ENCODE measurements around the gene PYURF.
"Not testable (repeated sequence)": the region's sequence is repeated elsewhere in the genome, so short reads cannot be mapped to it uniquely, and the experiment has no call there.

Gene PYURF, protein sequence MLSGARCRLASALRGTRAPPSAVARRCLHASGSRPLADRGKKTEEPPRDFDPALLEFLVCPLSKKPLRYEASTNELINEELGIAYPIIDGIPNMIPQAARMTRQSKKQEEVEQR

DNA sequence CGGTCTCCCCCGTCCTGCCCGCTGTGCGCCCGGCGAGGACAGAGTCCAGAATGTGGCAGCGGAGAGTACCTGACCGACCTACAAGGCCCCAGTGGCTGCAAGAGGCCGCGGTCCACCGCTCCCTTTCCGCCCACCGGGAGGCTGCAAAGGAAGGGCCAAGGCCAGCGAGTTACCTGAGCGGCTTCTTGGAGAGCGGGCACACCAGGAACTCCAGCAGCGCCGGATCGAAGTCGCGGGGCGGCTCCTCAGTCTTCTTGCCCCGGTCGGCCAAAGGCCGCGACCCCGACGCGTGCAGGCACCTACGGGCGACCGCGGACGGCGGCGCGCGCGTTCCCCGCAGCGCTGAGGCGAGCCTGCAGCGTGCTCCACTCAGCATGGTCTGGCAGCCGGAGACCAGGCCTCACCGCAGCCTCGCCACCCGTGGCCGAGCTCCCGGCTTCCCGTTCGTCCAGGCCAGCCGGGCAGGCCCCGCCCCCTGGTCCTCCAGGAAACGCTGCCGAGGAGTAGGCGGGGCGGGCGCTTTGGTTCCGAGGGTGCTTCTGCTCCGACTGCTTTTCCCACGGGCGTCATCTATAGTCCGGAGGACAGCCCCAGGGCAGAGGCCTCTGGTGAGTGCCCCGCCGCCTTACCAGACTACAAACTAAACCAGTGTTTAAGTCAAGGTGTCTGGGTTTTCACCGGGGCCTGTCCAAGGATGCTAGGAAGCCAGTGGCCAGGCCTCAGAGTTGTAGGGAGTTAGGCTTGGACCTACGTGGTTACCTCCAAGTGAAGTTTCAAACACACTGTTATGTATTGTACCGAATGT lies at the start of gene PYURF:
TSS of gene PYURF (minus strand) at position 452 of the 805 bp plus-strand sequence. CDS start at position 376, 76 bp downstream.
- DNase-seq, result peak; percentile 56

DNA sequence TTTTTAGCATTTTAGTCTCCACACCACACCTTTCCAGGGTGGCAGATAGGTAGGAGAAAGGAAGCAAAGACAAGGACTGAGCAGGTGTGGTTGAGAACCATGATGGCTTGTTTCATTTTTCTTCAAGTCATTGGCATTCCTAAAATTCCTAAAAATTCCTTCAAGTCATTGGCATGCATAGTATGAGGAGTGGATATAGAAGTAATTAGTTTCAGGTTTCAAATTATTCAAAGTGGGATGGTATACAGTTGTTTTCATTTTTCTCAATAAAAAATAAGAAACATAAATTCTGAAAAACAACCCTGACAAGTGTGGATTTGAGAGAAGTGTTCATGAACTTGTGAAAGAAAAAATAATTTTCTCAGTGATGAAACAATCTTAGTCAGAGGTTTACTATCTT lies 46.4 kb upstream of the PYURF start:
- DNase-seq, result no peak

DNA sequence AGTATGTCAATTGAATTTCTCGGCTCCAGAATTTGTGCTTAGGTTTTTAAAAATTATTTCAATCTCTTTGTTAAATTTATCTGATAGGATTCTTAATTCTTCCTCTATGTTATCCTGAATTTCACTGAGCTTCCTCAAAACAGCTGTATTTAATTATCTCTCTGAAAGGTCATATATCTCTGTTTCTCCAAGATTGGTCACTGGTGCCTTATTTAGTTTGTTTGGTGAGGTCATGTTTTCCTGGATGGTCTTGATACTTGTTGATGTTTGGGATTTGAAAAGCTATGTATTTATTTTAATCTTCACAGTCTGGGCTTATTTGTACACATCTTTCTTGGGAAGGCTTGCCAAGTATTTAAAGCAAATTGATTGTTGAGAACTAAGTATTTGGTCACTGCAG lies 44.0 kb upstream of the PYURF start:
- no peak for DNase-seq

DNA sequence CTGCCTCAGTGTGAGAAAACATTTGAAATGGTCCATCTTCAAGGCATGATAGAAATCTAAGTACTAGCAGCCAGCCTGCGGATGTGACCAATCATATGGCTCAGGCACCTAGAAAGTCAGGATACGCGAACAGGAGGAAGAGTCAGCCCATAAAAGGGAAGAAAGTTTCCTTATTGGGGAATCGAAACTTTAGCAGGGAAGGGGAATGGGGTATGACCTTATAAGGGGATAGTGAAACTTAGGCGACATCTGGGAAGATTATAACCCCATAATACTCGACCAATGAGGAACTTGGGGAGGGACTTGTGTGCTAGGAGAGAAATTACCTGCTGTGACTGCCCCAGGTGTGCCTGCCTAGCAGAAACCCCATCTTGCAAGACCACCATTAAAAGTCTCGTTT lies 26.2 kb upstream of the PYURF start:
- no peak for DNase-seq

DNA sequence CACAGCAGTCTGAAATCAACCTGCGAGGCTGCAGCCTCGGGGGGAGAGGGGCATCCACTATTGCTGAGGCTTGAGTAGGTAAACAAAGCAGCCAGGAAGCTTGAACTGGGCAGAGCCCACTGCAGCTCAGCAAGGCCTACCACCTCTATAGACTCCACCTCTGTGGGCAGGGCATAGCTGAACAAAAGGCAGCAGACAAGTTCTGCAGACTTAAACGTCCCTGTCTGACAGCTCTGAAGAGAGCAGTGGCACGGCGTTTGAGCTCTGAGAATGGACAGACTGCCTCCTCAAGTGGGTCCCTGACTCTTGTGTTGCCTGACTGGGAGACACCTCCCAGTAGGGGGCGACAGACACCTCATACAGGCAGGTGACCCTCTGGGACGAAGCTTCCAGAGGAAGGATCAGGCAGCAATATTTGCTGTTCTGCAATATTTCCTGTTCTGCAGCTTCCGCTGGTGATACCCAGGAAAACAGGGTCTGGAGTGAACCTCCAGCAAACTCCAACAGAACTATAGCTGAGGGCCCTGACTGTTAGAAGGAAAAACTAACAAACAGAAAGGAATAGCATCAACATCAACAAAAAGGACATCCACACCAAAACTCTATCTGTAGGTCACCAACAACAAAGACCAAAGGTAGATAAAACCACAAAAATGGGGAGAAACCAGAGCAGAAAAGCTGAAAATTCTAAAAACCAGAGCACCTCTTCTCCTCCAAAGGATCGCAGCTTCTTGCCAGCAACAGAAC lies 15.9 kb upstream of the PYURF start:
- DNase-seq, result not testable (repeated sequence)

DNA sequence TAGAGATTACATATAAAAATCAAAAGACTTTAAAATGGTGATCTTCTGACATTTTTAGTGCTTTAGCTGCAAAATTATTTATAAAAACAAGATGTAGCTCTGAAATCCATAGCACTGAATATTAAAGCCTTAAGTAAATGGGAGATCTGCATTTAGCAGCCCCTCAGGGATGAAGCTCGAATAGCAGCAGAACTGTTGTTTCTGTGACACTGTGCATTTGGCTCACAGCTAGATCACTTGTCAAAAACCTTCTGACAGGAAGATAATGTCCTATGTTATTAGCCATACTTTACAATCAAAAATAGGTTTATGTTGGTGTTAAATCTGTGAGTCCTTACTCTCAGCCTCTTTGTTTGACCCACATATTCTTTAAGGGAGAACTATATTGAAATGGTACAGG lies 14.1 kb upstream of the PYURF start:
- DNase-seq, result no peak

DNA sequence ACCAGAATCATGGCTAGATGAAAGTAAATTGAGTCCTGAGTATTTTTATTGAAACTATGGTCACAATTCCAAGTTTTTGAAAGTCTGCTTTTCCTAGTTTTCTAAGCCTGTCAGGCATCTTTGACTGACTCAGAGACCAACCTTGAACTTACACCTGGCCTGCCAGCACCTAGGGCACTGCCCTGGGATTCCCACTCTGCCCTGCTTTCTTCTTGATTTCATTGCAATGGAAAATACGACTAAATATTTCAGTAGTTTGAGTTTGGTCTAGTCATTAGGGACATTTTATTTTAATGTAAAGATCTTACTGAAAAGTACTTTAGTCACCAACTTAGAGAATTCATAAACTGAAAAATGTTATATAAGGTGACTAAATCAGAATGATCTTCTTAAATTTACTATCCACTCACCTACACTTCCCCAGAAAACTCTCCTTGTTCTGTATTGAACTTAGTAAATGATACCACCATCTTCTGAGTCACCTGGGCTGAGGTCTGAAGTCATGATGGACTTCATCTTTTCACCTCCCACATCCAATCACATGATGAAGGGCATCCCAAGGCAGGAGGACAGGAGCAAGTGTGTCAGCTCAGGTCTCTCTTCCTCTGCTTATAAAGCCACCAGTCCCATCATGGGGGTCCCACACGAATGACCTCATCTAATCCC lies 11.6 kb upstream of the PYURF start:
- no peak for DNase-seq

DNA sequence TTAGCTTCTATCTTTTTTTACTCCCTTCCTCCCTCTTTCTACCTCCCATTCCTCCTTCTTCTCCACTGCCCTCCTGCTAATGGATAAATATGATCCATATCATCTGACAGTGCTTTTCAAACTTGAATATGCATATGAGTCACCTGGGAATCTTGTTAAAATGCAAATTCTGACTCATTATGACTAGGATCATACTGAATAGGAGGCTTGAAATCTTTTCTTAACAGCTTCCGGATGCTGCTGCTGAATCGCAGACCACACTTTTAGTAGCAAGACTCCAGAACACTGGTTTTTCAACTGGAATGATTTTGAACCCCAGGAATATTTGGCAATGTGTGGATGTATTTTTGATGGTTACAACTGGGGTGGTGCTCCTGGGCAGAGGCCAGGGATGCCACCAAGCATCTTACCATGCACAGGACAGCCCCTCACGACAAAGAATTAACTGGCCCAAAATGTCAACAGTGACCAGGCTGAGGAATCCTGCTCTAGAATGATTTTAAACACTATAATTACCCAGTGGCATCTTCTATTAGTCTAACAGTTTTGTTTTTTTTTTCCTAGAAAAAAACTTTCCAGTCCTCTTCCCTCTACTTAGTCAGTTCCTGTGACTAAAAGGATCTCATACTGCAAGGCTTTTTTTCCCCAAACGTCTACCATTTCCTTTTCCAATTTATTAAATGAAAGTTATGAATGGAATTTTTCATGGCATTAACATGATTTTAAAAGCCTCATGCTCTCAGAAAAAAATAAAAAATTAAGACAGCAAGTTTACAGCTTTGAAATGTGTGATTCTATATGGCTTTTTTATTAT lies 10.6 kb upstream of the PYURF start:
- no peak for DNase-seq

DNA sequence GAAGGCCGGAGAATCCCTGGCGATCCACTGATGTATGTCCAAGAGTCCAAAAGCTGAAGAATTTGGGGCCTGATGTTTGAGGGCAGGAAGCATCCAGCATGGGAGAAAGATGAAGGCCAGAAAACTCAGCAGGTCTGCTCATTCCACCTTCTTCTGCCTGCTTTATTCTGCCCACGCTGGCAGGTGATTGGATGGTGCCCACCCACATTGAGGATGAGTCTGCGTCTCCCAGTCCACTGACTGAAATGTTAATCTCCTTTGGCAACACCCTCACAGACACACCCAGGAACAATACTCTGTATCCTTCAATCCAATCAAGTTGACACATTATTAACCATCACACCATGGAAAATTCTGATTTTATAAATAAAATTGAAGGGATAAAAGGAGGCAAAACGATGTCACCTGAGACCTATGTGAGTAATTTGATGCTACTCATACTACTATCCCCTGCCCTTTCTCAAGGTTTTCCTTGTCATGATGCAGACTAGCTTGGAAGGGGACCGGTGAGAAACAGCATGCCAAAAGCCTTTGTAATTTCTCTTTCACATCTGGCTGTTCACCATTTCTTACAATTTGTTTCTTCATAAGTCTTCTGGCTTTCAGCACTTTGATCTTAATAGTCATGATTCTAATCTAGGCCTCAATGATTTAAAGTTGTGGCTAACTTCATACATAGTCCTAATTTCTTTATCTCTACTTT lies 9.7 kb upstream of the PYURF start:
- DNase-seq, result no peak

DNA sequence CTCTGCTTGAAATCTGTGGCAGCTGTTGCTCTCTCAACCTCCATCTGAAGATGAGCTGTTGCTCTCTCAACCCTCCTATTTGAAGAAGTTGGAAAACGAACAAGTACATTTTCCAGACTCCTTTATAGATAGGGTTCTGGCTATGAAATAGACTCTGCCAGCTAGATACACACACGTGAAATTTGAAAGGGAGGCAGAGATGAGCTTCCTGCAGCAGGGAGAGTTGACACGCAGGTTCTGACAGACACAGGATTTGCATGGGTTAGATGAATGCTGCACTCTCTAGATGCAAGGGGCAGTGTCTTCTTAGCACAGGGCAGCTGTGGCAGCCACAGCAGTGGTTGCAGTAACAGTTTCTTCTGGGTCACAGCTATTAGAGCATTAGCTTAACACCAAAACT lies 8.0 kb upstream of the PYURF start:
- no peak for DNase-seq

DNA sequence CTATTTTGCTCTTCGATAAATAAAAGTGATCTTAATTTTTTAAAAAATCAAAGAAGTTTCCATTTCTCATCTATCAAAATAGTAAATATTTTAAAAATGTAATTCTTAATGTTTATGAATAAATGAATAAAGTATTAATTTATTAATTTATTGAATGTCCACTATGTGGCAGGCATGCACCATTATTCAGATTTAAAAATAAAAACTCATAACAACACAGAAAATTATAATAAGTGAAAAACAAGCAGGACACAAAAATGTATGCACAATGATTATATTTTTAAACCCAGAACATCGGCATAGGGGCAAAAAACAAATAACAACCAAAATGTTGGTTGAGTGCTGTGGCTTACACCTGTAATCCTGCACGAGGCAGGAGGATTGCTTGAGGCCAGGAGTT lies 5.3 kb upstream of the PYURF start:
- no peak for DNase-seq

DNA sequence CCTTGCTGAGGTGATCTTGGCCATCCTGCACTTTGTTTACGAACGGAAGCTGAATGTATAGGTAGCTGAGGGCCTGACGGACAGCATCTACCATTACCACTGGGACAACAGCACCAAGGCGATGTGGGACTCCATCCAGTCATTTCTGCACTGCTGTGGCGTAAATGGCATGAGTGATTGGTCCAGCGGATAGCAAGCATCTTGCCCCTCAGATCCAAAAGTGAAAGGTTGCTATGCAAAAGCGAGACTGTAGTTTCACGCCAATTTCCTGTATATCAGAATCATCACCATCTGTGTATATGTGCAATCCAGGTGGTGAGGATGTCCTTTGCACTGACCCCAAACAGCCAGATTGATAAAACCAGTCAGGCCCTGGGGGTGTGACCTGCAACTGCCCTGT lies 4.2 kb upstream of the PYURF start:
- no peak for DNase-seq

DNA sequence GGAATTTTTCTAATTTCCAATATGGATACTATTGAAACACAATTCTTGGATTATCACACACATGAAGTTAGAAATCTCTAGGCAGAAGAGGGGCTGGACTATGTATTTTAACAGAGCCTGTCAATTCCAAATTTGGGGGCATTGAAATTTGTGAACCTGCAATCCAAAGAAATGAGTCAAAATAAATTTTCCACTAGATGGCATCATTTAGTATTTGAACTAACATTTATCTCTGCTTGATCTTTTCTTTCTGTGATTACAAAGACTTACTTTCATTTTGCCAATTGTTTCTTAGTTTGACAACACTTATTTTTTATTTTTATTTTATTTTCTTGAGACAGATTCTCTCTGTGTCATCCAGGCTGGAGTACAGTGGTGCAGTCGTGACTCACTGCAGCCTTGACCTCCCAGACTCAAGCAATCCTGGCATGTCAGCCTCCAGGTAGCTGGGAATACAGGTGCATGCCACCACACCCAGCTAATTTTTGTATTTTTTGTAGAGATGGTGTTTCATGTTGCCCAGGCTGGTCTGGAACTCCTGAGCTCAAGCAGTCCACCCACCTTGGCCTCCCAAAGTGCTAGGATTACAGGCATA lies 2.7 kb upstream of the PYURF start:
- DNase-seq, result no peak

DNA sequence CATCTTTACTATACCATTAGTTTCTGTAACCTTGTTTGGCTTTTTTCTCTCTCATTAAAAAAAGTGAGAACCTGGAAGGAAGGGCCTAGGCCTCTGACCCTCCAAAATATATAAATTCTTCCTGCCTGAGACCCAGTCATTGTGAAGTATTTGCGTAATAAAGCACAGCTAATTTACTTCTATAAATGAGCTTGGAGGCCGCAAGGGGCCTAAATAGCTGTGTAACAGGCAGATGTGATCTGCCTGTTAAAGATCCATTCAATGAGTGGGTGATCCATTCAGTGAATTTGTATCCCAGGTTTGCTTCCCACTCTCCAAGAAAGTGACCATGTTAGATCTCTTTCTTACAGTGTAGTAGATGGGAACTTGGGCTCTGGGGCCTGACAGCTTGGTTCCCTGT lies 595 bp upstream of the PYURF start:
- no peak for DNase-seq

DNA sequence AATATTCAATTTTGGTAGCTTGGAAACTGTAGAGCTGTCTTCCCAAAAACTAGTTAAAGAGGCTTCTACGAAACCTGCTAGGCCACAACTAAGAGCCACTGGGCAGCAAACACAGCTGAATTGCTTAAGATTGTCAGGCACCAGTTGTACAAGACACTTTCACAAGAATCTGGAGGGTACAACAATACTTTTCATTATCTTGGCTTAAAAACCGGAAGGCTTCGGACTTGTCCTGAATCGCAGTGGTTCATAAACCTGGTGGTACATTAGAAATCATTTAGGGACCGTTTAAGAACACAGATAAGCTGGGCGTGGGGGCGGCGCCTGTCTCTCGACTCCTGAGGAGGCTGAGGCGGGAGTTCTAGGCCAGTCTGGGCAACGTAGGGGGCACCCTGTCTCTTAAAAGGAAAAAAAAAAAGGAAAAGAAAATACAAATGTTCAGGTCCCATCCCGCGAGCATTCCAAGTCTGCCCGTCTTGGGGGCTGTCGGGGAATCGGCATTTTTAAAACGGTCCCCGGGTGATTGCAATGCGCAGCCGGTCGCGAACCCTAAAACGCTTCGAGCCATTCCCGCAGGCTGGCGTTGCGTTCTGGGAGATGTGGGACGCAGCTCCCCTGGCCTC lies 763 bp downstream of the PYURF start:
- no peak for DNase-seq

DNA sequence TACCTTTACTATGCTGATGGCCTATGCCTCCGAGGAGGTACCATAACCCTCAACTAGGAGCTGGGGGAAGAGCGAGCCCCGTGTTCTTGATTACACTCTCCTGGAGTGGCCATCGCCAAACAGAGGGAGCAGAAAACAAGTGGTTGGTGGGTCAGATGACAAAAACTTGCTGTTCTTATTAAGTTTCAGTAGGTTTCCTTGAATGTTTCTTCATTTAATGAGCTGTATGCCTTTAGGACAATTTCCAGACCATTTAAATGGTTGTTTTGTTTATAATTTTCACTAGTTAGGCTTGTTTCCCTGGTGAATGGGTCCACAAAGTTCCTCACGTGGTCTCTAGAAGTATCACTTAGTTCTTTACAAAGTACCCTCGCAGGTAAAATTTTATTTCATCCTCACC lies 4.7 kb downstream of the PYURF start:
- no peak for DNase-seq

DNA sequence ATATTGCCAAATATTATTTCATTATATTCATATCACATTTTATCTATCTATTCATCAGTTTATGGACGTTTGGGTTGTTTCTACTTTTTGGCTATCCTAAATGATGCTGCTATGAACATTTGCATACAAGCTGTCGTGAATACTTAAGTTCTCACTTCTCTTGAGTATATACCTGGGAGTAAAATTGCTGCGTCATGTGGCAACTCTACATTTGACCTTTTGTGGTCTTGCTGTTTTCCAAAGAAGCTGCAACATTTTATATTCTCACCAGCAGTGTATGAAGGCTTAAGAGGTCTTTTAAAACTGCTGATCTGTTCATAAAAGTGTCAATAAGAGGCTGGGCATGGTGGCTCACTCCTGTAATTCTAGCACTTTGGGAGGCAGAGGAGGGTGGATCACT lies 5.8 kb downstream of the PYURF start:
- no peak for DNase-seq

DNA sequence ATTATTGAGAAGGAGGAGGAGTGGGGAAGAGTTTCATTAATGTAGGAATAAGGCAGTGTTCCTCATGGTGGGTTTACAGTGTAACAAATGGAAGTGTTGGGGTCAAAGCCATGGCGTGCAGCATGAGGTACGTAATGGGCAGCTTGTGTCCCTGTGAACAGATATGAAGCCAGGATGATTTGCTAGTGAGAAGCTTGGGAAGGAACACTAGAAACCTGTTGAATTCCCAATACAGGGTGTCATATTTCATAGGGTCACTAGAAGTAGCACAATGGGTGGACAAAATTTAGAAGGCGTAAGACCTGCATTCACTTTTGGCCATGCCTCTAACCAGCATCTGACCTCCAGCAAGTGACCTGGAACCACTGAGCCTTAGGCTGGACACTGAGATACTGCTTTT lies 6.8 kb downstream of the PYURF start:
- no peak for DNase-seq

DNA sequence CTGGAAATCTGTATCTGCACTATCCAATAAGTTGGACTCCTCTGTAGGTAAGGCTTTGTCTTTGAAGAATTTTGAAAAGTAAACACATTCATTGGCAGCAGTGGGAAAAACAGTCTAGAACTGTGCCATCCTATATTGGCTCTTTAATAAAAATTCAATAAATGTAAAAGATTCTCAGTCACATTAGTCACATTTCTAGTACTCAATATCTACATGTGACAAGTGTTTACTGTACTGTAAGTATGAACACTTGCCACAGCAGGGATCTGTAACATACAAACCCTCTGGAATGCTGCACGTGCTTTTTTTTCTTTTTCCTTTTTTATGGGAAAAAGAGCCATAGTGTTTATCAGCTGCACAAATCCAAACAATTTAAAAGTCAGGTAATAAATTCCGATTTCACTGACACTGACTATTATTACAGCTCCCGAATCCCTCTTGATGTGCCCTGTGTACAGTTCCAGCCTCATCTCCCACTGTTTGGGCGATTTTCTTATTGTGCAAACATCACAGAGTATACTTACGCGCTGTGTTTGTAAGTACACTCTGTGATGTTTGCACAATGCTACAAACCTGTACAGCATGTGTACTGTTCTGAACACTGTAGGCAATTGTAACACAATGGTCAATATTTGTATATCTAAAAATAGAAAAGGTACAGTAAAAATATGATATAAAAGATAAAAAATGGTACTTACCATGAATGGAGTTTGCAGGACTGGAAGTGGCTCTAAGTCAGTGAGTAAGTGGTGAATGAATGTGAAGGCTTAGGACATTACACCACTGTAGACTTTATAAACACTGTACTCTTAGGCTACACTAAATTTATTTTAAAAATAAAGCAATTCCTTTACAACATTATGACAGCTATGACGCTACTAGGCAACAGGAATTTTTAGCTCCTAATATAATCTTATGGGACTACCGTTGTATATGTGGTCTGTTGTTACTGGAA lies 8.7 kb downstream of the PYURF start:
- no peak for DNase-seq

DNA sequence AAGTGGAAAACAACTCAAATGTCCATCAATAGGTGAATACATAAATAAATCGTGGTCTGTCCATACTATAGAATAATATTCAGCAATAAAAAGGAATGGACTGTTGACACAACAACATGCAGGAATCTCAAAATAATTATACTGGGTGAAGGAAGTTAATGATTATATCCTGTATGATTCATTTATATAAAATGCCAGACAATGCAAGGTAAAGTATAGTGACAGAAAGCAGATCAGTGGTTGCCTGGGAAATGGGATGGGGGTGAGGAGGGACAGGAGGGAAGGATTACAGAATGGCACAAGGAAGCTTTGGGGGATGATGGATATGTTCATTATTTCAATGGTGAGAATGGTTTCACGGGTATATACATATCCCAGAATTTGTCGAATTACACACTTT lies 12.3 kb downstream of the PYURF start:
- no peak for DNase-seq
